Activated T-helper 1 cell treated with Interleukin-2 at 50 U/mL for 16 hours (primary cell): Measurements from ENCODE around the gene SLC4A7.
A peak's percentile ranks its signal among the peaks of the same experiment; 100 is the strongest.
"Not testable (repeated sequence)": the region's sequence is repeated elsewhere in the genome, so short reads cannot be mapped to it uniquely, and the experiment has no call there.

Experiments used
- DNase-seq: peaks from one replicate; pipeline ENCODE4 v3.0.0-alpha.2; 2020; ENCODE audit warnings: low read depth

The SLC4A7 gene

DNA sequence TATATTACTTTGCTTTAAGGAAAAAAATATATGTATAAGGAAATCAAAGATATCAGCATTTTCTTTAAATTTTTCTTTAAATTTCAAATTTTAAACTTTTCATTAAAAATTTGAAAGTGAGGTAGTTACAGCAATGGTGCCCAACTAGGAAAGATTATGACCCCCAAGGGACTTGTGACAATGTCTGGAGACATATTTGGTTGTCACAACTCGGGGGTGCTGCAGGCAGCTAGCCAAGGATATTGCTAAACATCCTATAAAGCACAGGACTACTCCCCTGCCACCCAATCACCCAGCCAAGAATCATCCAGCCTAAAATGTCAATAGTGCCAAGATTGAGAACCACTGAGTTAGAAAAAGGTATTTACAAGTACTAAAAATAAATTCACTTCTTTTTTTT is 57.3 kb downstream of the SLC4A7 start:
- DNase-seq = no peak

DNA sequence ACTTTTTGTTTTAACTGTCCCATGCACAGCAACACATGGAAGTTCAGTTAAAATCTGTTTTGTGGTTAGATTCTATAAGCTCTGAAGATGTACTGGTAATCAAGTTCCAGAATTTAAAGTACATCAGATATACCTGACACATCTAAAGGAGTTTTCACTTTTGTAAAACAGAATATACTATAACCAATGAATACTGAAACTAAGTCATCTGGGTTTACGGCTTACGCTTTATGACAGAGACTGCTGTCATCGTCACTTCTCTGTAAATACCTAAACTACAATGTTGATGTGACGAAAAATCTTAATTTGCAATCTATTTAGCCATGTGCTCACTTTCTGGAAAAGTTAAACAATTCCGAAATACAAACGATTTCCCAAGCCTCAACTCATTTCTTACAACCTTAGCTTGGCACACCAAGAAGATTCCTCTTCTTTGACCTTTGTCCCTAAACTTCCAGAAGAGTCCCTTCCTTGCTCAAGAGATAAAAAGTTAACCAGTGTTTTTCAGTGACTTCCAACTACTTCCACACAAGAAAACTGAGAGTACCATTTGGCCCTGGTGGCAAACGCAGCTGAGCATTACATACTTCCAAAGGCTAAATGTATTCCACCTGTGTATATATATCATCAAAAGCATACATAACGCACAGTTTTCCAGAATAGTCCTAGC is 58.2 kb downstream of the SLC4A7 start:
- no peak for DNase-seq

DNA sequence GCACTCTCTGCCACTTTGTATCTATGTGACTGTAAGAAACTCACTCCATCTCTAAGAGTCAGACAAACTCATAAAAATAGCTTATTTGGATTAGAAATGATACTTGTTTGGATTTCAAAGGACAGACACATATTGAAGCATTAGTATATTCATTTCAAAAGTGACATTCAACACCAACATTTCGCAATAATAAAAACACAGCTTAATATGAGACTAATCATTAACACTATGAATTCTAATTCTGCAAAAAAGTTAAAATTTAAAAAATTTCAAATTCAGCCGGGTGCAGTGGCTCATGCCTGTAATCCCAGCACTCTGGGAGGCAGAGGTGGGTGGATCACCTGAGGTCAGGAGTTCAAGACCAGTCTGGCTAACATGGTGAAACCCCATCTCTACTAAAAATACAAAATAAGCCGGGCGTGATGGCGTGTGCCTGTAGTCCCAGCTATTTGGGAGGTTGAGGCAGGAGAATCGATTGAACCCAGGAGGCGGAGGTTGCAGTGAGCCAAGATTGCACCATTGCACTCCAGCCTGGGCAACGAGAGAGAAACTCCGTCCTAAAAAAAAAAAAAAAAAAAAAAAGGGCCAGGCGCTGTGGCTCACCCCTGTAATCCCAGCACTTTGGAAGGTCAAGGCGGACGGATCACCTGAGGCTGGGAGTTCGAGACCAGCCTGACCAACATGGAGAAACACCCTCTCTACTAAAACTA is 59.2 kb downstream of the SLC4A7 start:
- DNase-seq = not testable (repeated sequence)

DNA sequence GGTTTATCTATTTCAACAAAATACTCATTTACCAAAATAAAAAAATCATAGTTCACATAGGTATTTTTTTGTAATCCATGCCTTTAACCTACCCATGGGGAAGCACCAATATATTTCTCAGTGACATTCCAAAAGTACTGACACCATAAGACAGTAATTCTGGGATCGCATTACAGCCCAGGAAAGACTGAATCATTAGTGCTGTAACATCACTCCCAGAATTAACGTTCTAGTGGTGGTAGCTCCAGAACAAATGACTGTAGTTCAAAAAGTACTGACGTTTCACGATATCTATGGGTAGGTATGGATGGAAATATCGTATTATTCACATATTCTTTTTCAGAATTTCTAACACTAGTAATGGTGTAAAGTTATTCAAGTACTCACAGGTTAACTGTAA is 60.7 kb downstream of the SLC4A7 start:
- DNase-seq = no peak

DNA sequence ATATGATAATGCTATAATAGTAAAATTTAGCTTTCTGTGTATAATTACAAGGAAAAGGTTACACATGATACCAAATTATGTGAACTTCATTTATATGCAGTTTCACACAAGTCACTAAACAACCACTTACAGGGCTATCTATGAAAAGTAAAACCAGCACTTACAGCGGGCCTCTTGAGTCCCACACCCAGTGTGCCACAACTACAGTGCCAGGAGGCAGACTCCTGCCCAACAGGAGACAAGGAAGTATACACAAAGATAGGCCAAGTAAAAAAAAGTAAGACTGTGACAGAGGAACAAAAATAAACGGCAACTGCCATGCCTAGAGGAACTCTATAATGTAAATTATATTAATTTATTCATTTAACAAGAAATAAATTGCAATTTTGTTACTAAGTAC is 61.6 kb downstream of the SLC4A7 start:
- DNase-seq = no peak

DNA sequence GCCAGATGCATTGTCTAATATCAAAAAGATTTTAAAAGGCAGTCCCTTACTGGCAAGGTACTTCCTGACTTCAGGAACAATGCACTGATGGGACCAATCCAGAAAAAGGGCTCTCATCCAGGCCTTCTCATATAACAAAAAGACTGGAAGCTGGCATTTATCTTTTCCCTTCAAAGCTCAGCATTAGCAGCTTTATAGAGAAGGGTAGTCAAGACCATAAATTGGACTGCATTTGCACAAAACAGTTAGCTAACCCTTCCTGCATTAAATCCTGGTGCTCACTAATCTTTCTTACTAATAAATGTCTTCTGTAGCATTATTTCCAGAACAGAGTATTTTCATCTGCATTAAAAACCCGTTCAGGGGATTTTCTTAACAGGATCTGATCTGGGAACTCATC is 69.0 kb downstream of the SLC4A7 start:
- no peak for DNase-seq

DNA sequence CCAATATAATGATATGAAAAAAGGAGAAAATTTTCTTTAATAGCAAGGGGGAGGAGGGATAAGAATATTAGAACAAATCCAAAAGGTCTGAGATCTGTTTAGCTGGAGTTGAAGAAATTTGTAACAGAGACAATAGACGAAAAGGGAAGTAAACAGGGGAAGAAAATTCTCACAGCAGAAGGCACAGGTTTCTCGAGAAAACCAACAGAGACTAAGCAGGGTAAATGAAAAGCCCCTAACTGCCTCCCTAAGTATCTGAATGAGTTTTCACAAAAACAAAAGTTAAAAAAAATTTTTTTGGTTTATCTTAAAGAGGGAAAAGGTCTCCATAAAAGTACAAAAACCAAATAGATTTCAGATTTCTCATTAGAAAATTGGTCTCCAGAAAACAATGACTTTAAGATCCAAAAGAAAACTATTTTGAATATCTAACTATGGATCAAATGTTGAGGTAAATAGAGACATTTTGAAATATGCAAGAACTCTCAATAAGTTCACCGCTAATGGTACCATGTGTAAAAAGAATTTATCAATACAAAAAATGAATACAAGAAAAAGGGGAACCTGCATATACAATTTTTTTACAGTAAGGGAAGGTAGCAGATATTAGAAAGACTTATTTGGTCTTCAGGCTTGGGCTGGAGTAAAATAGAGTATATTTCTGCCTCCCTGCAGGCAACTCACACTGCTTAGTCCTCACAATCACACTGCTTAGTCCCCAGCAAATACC is 91.1 kb downstream of the SLC4A7 start:
- DNase-seq = no peak

DNA sequence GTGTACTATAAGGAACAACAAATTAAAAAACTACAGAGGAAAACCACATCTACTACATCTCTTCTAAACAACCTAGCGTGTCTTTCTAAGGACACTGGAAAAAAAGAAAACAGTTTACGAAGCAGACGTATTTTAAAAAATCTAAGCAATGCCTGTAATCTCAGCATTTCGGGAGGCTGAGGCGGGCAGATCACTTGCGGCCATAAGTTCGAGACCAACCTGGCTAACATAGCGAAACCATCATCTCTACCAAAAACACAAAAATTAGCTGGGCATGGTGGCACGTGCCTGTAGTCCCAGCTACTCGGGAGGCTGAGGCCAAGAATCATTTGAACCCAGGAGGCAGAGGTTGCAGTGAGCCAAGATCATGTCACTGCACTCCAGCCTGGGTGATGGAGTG is 91.8 kb downstream of the SLC4A7 start:
- DNase-seq = not testable (repeated sequence)

DNA sequence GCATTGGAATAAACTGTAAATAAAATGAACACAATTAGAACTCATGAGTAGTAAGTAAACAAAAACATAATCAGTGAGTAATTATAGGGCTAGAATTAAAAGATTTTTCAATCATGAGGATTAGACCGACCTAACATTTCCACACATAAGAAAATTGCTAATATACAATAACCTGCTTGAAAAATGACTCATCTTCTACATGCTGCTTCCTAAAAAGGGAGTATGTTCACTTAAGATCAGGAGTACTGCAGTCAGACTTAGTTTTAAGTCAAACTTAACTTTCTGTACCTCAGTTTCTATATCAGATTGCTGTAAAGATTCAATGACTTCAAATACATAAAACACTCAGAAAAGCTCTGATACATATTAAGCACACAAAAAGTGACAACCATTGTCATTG is 92.4 kb downstream of the SLC4A7 start:
- no peak for DNase-seq

DNA sequence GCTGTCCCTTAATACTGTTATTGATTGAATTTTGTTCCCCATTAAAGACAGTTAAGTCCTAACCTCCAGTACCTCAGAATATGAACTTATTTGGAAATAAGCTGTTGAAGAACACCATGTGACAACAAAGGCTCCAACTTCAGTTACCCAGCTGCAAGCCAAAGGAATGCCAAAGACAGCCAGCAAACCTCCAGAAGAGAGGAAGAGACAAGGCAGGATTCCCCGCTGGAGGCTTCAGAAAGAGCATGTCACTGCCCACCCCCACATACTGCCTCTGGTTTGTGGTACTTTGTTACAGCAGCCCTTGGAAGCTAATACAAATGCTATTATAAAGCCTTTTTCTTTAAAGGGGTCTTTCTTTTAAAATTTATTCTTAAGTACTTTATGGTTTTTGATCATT is 96.6 kb downstream of the SLC4A7 start:
- DNase-seq = no peak

DNA sequence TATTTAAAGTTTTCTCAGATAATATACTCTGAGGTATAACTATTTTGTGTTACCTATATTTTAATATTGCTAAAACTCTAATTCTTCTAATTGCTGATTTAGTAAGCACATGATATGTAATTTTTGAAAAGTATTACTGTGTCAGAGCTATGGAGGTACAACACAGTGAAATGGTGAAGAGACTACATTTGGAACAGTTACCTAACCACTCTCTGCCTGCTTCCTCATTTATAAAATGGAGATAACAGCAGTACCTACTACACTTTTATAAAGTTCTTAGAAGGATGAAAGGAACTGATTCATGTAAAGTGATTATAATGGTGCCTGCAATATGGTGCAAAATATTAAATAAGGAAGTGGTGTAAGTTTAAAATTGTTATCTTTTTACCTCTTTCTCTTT is 98.7 kb downstream of the SLC4A7 start:
- DNase-seq = no peak

DNA sequence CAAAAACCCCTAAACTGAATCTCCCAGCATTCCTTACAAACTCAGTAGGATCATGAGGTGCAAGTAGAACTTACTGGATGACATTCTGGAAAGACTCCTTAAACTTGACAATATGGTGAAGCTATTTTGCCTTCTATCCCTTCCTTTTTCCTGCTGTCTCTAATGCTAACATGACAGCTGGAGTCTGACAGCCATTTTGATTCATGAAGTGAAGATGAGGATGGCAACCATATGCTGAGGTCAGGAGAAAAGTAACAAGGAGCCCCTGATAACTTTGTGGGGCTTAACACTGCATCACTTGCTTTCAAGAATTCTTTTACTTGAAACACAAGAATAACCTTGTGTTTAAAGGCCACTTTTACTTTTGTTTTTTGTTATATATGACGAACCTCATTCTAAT is 100.0 kb downstream of the SLC4A7 start:
- no peak for DNase-seq

DNA sequence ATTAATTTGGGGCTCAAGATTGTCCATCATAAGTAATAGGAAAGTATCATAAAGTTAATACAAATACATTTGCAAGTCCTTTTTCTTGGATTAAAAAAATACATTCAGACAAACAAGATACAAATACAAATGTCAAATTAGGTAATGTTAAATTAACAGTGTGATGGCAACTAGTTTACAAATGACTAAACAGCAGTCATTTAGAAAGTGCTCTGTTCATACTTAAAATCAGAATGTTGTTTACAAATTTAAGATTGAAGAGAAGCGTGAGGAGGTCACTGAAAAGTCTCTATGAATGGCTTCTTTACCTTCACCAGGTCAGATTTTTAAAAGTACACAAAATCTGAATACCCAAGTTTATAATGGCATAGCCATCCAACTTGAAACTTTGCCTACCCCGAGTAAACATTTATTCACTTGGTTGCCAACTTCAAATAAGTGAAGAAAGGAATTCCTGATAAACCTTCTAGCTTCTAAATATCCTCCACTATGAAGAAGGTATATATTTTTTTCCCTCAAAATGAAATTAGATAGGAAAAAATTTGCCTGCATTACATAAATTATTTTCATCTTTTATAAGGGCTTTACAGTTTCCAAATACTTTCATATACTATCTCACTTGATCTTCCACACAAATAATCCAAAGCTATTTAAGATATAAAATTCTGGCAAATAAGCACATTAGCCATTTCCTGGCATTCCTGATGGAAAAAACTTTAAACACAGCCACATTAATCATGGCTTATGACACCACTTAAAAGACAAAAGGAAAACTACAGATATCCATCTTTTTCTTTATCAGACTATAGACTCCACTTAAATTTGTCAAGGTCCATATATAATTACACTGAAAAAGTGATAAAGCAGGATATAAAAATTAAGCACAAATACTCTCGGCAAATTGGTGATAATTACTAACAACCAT is 103.5 kb downstream of the SLC4A7 start:
- DNase-seq = no peak

DNA sequence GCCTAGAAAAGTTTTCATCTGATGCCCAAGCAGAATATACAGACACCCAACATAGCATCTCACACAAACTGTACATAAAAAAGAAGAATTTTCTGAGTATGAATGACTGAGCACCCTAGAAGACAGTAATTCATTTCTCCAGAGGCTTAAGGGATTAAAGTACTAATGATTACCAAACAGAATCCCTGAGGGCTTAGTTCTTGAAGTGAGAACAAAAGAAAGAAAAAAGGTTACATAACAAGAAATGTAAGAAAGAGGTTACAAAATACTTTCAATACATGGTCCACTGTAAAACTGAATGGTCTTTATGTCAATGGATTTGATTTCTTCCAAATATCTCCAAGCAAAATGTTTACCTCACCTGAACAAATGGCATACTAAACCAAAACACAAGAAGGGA is 105.9 kb downstream of the SLC4A7 start:
- no peak for DNase-seq

DNA sequence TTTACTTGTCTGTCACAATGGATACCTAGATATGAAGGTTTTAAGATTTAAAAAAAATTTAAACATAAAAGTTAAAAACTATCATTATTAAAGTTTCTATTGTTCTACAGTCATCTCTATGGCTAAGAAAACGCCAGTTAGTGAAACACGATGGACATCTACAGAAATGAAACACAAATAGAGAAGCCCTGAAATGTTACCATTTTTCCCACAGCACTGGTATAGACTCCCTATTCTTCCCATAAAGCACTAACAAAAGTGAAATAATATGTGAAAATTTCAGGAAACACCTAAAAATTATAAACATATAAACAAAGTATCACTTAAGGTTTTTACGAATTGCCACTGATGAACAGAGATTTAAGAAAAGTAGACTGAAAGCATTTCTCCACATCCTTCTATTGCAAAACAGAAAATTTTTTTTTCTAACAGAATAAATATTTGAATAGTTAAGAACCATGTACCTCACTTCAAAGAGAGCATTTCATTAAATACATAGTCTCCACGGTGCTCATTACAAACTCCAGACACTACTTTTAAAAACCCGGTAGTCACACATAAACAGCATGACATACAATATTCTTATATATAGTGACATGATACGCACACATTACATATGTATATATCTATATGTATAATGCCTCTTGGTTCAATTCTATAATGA is 107.9 kb downstream of the SLC4A7 start:
- no peak for DNase-seq

DNA sequence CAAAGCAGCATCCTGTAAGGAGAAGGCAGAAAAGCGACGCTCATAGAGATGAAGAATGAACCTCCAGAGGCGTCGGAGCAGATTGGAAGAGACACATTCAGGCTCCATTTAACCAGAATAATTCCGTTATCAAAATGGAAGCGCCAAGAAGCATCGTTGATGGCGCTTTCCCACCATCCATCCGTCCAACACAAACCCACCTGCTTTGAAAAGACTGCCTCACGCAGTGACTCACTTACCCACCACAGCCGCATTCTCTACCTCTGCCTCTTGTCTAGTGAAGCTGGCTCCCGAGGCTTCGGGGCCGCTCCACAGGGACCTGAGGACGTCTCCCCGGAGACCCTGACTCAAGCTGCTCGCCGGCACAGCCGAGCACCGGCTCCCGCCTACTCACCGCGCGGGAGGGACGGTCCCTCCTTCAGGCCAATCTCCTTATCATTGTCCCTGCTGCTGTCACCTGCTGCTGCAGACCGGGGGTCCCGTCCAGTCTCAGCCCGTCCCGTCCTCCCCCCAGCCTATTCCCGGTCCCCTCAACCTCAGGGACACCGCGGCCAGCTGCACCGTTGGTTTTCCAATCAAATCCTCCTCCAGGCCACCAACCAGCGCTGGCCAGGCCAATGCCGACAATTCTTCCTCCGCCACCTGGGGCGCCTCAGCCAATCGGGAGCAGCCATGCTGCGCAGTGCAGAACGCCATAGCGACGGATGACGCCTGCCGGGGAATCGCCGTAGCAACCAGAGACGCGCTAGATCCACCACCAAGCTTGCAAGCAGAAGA is 115.2 kb downstream of the SLC4A7 start, which contains the start of gene NEK10:
Gene NEK10 (minus strand): TSS at position 553 of the 777 bp plus-strand sequence. CDS start 16,501 bp downstream, outside the sequence.
- DNase-seq = peak; percentile 85

DNA sequence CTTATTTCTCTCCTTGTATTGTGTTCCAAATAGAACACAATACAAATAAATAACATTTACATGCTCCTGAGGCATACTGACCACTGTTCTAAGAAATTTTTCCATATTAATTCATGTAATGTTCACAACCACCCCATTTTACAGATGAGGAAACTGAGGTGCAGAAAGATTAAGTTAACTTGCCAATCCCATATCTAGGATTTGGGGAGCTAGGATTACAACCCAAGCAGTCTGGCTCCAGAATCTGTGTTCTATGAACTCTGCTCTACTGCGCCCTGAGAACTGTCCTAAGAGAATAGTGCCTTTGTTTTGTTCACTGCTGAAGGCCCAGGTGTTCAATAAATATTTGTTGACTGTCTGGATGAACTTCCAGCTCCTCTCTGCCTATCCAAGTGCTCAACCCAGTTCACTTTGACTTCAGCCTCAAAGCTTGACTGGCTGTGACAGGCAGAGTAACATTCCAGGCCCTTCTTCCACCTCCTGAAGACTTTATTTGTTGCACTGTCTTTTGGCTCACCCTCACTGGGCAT is 118.1 kb downstream of the SLC4A7 start:
- no peak for DNase-seq

DNA sequence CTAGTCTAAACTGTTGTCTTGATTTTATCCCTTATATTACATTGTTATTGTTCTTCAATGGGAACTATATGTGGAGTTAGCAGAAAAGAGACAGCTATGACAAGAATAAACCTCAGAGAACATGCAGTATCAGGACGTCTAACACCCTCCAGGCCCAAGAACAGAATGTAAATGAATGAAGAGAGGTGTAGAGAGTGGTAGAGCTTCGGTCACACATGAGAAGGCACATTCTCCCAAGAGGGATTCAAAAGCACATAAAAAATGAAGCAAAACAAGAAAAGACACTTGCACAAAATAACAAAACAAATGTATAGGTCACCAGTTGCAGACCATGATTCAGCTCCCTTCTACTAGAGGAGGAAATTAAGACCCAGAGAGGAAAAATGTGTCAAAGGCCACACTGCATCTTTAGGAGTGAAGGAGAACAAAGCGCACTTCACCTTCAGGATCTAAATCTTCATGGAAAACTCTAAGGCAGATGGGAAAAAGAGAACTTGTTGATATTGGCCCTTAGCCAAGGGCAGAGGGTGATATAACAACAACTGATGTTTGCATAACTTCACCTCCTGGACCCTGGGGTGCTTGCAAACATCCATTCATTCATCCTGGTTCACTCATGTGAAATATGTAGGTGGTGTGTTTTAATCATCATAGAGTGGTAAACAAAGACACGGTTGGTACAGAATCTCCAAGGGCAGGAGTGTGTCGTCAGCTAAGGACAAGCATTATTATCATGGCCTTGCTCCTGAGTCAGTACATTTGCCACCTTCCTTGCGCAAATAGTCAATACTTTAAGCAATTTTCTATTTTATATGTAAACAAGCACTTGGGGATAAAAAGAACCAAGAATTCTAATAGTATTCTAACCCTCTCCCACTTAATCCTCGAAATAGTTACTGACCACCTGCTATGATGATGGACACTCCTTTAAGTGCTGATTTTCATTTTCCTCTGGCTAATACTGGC is 123.8 kb downstream of the SLC4A7 start:
- DNase-seq = no peak

DNA sequence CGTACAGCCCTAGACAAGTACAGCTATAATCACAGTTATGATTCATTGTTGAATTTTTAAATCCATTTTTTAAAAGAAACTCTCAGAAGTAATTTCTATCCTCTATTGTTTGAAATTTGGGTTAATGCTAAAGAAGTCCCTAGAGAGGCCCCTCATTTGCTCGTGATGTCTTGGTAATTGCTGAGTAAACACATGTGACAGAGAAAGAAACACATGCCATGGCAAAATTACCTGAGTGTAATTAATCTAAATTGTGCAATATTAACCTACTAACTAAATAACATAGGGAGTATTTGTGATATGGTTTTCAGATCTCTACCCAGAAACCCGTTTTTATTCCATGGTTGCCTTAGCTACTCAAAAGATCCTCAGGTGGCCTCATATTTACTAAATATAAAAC is 125.8 kb downstream of the SLC4A7 start:
- no peak for DNase-seq
